B cell (primary cell): ENCODE data around the gene CSF2RB.

Source experiments
- CTCF ChIP-seq: fragments of 200-600 bp; IDR thresholded peaks from one replicate; pipeline ENCODE4 v1.8.0; 2022; ENCODE audit warnings: antibody characterized with exemption, mild to moderate bottlenecking
- EZH2 ChIP-seq: IDR thresholded peaks from 2 replicates; pipeline ENCODE4 v1.6.1; 2012; ENCODE audit warnings: borderline replicate concordance, low read depth, mild to moderate bottlenecking, moderate library complexity, low read length; ENCODE audit not compliant: insufficient read depth, poor library complexity, severe bottlenecking

DNA sequence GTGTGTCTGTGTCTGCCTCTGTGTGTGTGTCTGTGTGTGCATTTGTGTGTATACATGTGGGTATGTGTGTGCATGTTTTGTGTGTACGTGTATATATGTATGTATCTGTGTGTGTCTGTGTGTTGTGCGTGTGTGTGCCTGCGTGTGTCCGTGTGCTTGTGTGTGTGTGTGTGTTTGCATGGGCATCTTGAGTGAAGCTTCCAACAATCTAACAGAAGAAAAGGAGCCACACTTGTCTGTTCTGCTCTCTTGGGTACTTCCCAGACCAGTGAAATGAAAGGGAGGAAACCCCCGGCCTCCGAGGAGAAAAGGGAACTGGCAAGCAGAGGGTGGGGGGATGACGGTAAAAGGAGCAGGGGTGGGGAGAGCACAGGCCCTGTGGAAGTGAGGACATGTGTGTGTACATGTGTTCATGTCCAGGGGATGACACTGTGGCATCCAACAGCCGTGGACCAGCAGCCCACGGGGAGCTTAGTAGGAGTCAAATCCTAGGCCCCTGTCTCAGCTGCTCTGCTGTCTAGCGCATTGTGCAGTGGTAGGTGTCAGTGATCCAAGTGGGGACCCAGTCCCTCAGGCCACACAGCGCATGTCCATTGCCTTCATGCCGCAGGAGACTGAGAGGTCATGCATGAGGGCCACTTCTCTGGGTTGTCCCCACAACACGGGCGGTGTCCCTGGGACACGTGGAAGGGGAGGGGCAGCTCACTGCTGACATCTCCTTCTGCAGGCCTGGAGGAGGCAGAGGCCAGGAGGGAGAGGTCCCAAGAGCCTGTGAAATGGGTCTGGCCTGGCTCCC, 8.1 kb downstream of the CSF2RB start:
- TF ChIP-seq CTCF (no peak), EZH2 (no peak)
